SKM-1 treated with dmso at 0.1 percent for 144 hours (cell line): ENCODE data around the gene DTWD2.

ENCODE experiments used
- DNase-seq: peaks from one replicate; lab custom pipeline; 2025; ENCODE audit not compliant: unreplicated experiment; lab: John Stamatoyannopoulos, UW

Gene DTWD2

DNA sequence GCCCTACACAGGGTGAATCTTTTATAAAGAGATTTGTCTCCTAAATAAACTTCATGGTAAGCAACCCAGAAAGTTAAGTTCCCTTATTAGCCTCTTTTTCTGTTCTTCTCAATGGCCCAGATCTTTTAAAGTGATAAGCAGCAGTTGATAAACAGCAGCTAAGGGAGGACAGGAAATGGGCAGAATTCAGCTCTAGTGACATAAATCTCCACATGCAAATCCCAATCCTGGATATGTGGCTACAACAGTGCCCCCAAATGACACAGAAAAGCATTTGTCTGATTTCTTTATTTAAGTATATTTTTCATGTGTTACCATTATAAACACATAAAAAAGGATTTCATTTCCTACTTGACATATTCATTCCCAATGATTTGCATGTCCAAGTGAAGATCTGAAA is 199.0 kb downstream of the DTWD2 start:
- no peak for DNase-seq

DNA sequence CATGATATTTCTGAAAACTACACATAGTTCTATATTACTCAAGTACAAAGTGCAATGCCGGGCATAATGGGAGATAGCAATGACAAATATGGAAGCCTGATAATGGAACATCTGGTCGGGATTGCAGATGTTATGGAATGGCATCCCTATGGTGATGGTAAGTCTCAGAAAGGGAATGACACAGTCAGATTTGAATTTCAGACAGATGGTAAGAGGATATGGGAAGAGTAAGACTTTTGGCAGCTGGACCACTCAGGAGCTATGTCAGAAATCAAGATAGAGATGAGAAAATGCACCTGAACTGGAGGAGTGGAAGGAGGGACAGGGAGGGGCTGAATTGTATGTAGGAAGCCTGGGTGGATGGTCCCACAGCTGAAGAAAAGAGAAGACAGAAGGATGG is 200.0 kb downstream of the DTWD2 start:
- no peak for DNase-seq
